ENCODE data around the gene KCNK18.

- TF ChIP-seq POLR2A (IDR thresholded peaks at IDR 0.05; ENCODE audit: low read depth, low read length) (no peak), ZNF384 (IDR thresholded peaks at IDR 0.05; ENCODE audit: borderline replicate concordance, low read depth, low read length) (no peak), CREB1 (IDR thresholded peaks at IDR 0.05; ENCODE audit: low read depth) (no peak), CTCF (IDR thresholded peaks at IDR 0.05 in 2 of 3, conservative IDR thresholded peaks at IDR 0.05 in 1 of 3; ENCODE audit: control insufficient read depth in 2 of 3, extremely low read depth in 1 of 3, insufficient read depth in 1 of 3, low read depth in 3 of 3, low read length in 3 of 3) (no peak), TCF12 (IDR thresholded peaks at IDR 0.05; ENCODE audit: low read depth, low read length) (no peak), POLR2AphosphoS5 (IDR thresholded peaks at IDR 0.05; ENCODE audit: low read length) (no peak), TAF1 (IDR thresholded peaks at IDR 0.05; ENCODE audit: borderline replicate concordance, low read depth, low read length) (no peak), SREBF2 (IDR thresholded peaks at IDR 0.05; ENCODE audit: low read length) (no peak)
- TF ChIP-seq, protein P1, sequence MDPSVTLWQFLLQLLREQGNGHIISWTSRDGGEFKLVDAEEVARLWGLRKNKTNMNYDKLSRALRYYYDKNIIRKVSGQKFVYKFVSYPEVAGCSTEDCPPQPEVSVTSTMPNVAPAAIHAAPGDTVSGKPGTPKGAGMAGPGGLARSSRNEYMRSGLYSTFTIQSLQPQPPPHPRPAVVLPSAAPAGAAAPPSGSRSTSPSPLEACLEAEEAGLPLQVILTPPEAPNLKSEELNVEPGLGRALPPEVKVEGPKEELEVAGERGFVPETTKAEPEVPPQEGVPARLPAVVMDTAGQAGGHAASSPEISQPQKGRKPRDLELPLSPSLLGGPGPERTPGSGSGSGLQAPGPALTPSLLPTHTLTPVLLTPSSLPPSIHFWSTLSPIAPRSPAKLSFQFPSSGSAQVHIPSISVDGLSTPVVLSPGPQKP (IDR thresholded peaks at IDR 0.05; ENCODE audit: low read depth, low read length): no peak
- TF ChIP-seq, protein P2, sequence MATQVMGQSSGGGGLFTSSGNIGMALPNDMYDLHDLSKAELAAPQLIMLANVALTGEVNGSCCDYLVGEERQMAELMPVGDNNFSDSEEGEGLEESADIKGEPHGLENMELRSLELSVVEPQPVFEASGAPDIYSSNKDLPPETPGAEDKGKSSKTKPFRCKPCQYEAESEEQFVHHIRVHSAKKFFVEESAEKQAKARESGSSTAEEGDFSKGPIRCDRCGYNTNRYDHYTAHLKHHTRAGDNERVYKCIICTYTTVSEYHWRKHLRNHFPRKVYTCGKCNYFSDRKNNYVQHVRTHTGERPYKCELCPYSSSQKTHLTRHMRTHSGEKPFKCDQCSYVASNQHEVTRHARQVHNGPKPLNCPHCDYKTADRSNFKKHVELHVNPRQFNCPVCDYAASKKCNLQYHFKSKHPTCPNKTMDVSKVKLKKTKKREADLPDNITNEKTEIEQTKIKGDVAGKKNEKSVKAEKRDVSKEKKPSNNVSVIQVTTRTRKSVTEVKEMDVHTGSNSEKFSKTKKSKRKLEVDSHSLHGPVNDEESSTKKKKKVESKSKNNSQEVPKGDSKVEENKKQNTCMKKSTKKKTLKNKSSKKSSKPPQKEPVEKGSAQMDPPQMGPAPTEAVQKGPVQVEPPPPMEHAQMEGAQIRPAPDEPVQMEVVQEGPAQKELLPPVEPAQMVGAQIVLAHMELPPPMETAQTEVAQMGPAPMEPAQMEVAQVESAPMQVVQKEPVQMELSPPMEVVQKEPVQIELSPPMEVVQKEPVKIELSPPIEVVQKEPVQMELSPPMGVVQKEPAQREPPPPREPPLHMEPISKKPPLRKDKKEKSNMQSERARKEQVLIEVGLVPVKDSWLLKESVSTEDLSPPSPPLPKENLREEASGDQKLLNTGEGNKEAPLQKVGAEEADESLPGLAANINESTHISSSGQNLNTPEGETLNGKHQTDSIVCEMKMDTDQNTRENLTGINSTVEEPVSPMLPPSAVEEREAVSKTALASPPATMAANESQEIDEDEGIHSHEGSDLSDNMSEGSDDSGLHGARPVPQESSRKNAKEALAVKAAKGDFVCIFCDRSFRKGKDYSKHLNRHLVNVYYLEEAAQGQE (IDR thresholded peaks at IDR 0.05; ENCODE audit: low read depth, low read length): no peak
These were observed 34.0 kb upstream of the KCNK18 start for GRCh38 chr10:117163061-117163953.

Measured in GM12878 (cell line).